Activated CD4-positive, alpha-beta T cell treated with anti-CD3 and anti-CD28 coated beads, Interleukin-2, Interleukin-6, amounts not matched to agents 100 ng/mL and 50 ng/mL, durations not matched to agents 16 hours and 8 hours (primary cell): ENCODE data around the gene SLC26A11.
"Not testable (repeated sequence)": the region's sequence is repeated elsewhere in the genome, so short reads cannot be mapped to it uniquely, and the experiment has no call there.

Experiments used
- DNase-seq: peaks from one replicate; pipeline ENCODE4 v3.0.0-alpha.2; 2020

SLC26A11 gene

GRCh38 chr17:80219013-80219762 lies 1.0 kb upstream of the SLC26A11 start:
- peak; percentile 91 for DNase-seq

DNA sequence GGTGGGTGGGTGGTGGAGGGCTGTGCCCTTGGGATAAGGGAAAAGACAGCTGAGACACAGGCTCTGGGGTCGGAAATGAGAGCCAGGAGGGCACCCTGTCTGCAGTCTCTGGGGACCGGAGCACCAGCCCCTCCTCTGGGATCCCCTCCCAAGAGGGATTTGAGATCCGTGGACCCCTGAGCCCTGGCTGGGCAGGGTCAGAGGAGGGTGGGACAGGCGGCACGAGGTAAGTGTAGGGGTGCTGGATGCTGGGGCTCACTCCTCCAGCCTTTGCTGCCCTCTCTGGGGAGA lies 519 bp upstream of the SLC26A11 start:
- no peak for DNase-seq

GRCh38 chr17:80220736-80221215 lies 549 bp downstream of the SLC26A11 start:
- no peak for DNase-seq

GRCh38 chr17:80221351-80222105 lies 1.3 kb downstream of the SLC26A11 start:
- DNase-seq, result no peak

DNA sequence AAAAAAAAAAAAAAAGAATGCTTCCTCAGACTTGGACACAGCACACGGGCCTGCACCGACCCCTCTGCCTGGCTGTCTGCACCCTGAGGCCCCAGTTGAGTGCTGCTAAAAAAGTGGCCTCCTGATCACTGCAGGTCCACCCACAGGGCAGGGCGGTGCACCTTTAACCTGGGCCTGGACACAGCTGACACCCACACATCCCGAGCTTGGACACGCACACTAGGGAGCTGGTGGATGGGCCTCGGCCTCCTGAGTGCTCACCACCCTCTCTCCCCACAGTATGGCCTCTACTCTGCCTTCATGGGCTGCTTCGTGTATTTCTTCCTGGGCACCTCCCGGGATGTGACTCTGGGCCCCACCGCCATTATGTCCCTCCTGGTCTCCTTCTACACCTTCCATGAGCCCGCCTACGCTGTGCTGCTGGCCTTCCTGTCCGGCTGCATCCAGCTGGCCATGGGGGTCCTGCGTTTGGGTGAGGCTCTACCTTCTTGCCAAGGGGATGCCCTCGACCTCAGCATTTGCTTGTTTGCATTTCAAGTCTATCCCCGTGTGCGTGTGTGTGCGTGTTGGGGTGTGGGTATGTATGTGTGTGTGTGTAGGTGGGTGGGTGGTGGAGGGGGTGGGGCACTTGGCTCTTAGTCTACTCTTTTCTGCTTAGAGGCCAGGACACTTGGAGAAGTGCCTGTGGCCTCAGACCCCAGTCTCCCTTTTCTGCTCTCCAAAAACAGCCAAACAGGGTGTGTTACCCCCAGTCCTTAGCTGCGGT lies 2.3 kb downstream of the SLC26A11 start:
- DNase-seq, result no peak

DNA sequence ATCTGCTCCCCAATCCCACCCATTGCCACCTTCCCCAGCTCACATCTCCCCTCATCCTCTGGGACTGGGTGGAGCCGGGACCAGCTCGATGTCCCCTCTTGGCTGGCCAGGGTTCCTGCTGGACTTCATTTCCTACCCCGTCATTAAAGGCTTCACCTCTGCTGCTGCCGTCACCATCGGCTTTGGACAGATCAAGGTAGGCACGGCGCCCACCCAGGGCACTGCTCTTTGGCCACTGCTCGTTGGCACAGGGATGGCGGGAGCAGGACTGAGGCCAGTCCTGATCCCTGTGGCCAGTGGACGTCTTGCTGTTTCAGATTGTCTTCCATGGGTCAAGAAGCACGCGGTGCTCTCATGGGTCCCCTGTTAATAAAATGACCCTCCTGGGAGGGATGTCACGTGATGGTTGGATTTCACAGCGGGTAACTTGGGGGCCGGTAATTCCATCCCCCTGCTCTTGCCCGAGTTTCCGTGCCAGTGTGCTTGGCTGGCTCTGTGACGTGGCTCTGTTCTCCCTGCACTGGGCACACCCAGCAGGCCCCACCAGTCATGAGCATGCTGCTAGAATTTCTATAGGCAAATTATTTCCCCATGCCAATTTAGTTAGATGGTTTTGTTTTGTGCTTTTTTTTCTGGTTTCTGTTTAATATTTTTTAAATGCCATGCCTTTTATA lies 3.1 kb downstream of the SLC26A11 start:
- no peak for DNase-seq

DNA sequence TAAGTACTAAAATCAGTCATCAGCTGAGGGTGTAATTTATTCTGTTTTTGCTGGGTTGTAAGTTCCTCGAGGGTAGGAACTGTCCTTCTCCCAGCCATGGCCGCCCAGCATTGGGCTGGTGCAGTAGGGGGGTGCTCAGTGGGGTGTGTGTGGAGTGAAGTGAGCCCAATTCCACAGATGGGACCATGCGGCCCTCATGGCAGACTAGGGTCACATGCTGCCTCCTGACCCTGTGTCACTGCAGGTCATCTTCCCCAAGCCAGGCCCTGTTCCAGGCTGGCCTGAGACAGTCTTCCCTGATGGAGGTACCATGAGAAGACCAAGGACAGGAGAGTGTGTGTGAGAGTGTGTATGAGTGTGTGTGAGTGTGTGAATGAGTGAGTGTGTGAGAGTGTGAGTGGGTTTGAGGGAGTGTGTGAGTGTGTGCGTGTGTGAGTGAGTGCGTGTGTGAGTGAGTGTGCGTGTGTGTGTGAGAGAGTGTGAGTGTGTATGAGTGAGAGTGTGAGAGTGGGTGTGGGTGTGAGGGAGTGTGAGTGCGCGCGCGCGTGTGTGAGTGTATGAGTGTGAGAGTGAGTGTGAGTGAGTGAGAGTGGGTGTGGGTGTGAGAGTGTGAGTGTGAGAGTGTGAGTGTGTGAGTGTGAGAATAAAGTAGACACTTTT lies 3.7 kb downstream of the SLC26A11 start:
- DNase-seq, result no peak

DNA sequence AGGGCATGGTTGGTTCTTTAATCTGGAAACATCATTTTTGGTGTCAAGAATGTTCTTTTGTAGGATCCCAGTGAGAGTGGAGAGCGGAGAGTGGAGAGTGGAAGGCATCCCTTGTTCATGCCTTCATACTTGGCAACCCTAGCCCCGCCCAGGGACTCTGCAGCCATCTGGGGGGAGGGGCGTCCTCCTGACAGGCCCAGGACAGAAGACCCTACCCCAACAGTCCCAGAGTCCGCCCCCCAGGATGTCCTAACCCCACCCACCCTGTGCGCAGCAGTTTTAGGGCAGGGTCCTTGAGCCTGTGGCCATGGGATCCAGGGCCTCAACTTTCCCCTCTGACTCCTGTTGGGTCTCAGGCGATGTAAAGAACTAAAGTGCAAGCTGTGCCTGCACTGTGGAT lies 4.5 kb downstream of the SLC26A11 start:
- DNase-seq, result no peak

DNA sequence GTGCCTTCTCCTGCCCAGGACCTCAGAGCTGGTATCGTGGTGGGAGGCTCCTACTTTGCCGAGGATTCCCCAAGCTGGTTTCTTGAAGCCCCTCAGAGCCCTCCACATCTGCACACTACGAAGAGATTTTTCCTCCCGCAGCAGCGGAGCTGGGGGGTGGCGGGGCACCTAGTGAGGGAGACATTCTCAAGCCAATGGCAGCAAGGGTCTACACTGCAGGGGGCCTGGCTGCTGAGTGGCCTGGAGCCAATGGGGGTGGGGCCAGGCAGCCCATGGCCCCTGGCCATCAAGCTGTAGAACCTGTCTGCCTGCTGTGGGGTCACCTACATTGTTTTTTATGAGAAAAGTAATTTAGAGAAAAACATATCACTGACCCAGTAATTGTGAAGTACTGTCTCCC lies 5.0 kb downstream of the SLC26A11 start:
- DNase-seq, result no peak

DNA sequence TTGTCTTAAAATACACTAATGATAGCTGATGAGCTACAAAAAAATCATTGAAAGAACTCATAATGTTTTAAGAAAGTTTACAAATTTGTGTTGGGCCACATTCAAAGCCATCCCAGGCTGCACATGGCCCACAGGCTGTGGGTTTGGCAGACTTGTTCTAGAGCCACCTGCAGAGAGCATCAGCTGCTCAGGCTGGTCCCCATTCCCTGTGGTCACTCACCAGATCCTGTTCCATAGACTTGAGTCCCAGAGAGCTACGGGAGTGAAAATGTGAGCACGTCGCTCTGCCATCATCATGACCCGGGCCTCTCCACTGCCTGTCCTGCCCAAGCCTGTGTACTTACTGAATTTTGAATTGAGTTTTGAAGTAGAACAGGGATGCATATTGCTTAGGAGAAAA lies 6.9 kb downstream of the SLC26A11 start:
- no peak for DNase-seq

DNA sequence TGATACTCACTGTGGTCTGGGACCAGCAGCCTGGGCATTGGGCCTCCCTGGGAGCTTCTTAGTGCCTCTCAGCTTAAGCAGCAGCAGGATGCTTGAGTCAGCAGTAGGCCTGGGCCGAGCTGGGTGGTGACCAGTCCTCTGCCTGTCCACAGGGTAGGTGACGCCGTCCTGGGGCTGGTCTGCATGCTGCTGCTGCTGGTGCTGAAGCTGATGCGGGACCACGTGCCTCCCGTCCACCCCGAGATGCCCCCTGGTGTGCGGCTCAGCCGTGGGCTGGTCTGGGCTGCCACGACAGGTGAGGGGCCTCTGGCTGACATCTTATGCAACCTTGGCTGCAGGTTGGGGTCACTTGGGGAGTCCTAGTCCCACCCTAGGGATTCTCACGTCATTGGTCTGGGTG lies 7.4 kb downstream of the SLC26A11 start:
- no peak for DNase-seq

- DNase-seq, result no peak
Measured at GRCh38 chr17:80228477-80228876, 8.2 kb downstream of the SLC26A11 start.

- no peak for DNase-seq
Measured at GRCh38 chr17:80229011-80229410, 8.8 kb downstream of the SLC26A11 start.

GRCh38 chr17:80232438-80232837 lies 12.2 kb downstream of the SLC26A11 start:
- no peak for DNase-seq

DNA sequence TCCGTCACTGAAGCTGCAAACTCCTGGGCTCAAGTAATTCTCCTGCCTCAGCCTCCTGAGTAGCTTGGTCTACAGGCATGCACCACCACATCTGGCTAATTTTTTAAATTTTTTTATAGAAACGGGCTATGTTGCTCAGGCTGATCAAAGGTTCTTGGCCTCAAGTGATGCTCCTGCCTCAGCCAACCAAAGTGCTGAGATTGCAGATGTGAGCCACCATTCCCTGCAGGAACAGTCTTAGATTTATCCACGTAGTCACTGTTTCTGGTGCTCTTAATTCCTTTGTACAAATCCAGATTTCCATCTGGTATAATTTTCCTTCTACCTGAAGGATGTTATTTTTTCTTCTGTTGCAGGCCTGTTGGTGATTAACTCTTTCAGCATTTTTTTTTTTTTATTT lies 13.0 kb downstream of the SLC26A11 start:
- DNase-seq, result no peak

DNA sequence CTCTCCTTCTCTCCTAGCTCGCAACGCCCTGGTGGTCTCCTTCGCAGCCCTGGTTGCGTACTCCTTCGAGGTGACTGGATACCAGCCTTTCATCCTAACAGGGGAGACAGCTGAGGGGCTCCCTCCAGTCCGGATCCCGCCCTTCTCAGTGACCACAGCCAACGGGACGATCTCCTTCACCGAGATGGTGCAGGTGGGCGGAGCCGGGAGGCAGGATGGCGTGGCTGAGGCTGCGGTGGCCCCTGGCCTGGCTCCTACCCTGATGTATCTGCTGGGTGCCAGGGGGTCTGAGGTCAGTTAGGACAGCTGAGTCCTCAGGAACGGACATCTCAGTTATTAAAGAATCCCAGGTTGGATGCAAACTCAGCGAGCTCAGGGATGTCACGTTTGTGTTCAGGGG lies 16.7 kb downstream of the SLC26A11 start:
- no peak for DNase-seq

GRCh38 chr17:80237386-80237785 lies 17.2 kb downstream of the SLC26A11 start:
- DNase-seq, result no peak

DNA sequence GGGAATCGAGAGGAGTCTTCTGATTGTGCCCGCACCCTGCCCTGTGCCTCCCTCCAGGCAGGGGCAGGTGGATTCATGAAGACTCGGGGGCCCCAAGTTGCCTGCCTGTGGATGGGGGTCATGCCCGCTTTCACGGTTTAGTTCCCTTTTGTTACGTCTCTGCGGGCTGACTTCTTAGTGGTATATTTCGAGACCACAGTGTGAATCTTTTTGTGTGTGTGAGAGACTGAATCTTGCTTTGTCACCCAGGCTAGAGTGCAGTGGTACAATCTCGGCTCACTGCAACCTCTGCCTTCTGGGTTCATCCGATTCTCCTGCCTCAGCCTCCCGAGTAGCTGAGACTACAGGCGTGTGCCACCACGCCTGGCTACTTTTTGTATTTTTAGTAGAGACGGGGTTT lies 22.3 kb downstream of the SLC26A11 start:
- DNase-seq, result no peak

GRCh38 chr17:80243526-80244433 lies 23.6 kb downstream of the SLC26A11 start:
- no peak for DNase-seq

- not testable (repeated sequence) for DNase-seq
Measured at GRCh38 chr17:80244448-80244847, 24.2 kb downstream of the SLC26A11 start.

DNA sequence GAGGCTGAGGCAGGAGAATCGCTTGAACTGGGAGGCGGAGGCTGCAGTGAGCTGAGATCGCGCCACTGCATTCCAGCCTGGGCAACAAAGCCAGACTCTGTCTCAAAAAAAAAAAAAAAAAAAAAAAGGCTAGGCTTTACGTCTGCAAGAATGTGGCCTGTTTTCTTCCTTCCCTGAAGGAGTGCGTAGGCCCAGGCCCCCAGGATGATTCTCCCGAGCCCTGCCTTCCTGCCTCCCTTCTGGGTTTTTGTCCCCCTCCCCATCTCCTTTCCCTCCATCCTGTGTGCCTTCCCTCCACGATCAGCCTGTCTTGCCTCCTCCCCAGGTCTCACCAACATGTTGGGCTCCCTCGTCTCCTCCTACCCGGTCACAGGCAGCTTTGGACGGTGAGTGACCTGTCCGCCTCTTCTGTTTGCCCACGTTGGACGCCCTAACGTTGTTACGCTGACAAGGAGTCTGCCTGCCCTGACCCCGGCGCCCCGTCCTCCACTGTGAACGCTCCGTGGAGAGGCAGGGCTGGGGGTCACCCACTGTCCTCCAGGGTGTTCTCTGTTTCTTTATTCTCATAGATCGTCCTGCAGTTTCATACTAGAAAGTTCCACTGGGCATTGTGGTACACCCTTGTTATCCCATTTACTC lies 24.8 kb downstream of the SLC26A11 start:
- no peak for DNase-seq
